Measurements from ENCODE around the gene BHLHE40.

- TF ChIP-seq ATF3 (IDR thresholded peaks at IDR 0.05) (no peak), CTCF (IDR thresholded peaks at IDR 0.05 in 2 of 3, conservative IDR thresholded peaks at IDR 0.05 in 1 of 3; ENCODE audit: borderline replicate concordance in 1 of 3, insufficient read depth in 1 of 3, low read depth in 2 of 3, low read length in 2 of 3) (no peak), POLR2A (IDR thresholded peaks at IDR 0.05; ENCODE audit: borderline replicate concordance, extremely low read depth, insufficient read depth, insufficient read length) (no peak), EZH2phosphoT487 (IDR thresholded peaks at IDR 0.05; ENCODE audit: borderline replicate concordance) (no peak), TCF7L2 (IDR thresholded peaks at IDR 0.05; ENCODE audit: borderline replicate concordance, extremely low read depth, insufficient read depth, insufficient read length) (no peak), EZH2 (IDR thresholded peaks at IDR 0.05) (no peak), POLR2AphosphoS5 (IDR thresholded peaks at IDR 0.05; ENCODE audit: low read depth, low read length) (no peak), FOSL1 (IDR thresholded peaks at IDR 0.05; ENCODE audit: low read depth) (no peak), REST (IDR thresholded peaks at IDR 0.05; ENCODE audit: low read depth) (no peak), ZFX (IDR thresholded peaks at IDR 0.05) (no peak), RAD21 (IDR thresholded peaks at IDR 0.05; ENCODE audit: low read depth) (no peak)
These were observed 30.4 kb downstream of the BHLHE40 start for GRCh38 chr3:5009506-5010109.

All from HCT116 (cell line).